ENCODE results near the gene TBKBP1.

Gene TBKBP1

DNA sequence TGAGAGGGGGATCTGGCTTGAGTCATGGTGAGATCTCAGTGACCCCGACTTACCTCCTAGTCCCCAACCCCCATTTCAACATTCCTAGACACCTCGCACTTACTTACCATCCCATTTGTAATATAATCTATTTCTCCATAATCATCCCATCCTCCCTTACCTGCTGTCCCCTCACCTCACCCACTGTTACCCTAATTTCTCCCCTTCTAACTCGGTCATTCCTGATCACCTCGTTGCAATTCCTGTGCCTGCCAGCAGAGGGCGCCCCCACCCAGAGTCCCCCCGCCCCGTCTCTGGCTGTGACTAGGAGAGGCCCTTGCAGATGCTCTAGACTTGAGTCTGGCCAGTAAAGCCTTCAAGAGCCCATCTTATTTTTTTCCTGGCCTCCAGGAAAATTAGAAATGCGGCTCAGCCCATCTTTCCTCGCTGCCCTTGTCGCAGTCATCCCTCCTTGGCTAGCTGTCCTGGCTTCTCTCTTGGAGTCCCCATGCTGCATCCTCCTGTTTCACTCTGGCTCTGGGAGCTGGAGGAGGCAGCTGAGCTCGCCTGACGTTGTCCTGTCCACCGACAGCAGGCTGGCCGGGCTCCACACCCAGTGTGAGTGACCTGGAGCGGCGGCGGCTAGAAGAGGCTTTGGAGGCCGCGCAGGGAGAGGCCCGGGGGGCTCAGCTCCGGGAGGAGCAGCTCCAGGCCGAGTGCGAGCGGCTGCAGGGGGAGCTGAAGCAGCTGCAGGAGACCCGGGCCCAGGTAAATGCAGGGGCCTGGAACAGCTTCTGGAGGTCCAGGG, 5.0 kb downstream of the TBKBP1 start:
- peak; percentile 87 for DNase-seq (ENCODE audit: low read depth)

DNA sequence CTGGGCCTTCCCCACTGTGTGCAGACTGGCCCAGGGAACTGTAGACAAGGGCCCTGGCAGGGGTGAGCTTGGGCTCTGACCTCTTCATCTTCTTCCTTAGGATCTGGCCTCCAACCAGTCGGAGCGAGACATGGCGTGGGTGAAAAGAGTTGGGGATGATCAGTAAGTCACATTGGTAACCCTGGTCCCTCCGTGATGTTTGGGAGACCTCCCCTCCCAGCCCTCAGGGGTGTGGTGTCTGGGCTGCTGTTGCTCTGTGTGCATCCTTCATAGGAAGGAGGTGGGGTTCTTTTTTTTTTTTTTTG, 5.5 kb downstream of the TBKBP1 start:
- no peak for DNase-seq (ENCODE audit: low read depth)

DNA sequence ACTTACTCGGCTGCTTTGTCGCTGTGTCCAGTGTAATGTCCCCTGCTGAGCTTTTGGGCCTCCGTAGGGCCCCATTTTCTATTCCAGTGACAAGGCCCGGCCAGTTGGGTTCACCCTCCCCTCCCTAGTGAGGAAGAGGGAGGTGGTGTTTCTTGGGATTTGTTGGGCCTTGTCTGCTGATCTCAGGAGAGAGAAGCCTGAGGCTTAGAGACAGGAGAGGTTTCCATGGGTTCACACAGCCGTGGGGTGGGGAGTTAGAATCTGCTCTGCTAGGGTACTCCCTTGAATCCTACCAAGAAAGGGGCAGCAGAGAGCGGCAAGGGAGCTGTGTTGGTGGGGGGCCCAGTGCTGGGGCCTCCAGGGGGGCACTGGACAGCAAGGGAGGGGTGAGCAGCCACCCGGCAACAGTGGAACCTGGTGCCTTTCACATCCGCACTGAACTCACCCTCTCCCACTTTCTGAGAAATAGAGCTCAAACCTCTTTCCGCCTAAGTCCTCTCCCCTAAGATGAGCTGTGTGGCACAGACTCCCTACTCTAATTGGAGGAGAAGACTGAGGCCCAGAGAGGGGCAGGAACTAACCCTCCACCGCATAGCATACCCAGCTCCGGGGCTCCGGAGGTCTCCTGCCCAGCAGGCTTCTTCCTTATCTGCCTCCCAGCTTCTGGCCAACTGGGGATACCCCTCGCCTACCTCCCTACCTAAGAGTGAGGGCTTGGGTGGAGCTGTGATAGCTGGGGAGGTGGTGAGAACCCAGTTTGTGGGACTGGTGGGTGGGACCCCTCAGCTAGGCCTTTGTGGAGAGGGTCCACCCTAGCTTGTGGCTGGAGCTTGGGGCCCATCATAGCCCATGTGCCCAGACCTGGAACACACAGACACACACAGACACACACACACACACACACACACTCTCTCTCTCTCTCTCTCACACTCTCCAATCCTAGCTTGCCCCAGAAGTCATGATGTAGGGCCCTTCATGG, 6.8 kb downstream of the TBKBP1 start:
- DNase-seq (ENCODE audit: low read depth): no peak

DNA sequence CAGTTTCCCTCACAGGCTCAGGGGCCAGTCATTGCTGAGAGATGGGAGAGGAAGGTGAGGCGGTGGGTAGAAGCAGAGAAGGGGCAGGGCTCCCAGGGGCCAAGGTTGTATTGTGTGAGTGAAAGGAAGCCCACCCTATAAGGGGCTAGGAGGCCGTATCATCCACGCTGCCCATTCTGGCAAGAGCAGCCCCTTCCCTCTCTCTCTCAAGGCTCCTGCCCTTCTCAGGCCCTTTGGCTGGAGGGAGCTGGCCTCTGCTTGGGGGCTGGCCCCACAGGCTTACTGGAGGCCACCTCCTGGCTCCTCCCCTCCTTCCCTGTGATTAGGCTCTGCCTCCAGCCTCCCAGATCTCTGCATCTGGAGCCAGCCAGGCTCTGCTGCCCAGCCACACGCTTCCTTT, 7.6 kb downstream of the TBKBP1 start:
- DNase-seq (ENCODE audit: low read depth): no peak

DNA sequence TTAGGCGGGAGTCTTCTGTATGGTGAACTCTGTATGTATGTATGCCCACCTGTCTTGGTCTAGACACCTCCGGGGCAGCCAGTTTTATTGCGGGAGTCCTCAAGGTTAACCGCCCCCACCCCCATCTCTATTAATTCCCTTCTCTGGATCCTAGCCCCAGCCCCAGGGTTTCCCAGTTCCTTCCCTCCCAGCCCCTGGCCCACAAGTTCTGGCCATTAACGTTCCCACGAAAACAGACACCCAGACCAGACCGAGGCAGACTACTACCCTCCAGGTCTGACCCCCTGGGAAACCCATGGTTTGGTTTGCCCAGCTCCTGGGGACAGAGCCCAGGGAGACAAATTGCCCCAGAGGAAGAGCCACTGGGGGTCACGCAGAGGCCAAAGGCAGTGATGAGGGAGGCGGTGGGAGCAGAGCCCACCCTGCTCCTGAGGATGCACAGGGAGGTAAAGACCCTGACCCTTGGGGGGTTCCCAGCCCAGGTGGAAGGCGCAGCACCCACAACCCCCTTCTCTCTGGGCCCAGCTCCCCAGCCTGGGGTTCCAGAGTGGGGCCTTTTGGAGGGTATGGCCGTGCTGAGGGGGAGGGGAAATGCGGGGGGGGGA, 8.5 kb downstream of the TBKBP1 start:
- DNase-seq (ENCODE audit: low read depth): no peak

DNA sequence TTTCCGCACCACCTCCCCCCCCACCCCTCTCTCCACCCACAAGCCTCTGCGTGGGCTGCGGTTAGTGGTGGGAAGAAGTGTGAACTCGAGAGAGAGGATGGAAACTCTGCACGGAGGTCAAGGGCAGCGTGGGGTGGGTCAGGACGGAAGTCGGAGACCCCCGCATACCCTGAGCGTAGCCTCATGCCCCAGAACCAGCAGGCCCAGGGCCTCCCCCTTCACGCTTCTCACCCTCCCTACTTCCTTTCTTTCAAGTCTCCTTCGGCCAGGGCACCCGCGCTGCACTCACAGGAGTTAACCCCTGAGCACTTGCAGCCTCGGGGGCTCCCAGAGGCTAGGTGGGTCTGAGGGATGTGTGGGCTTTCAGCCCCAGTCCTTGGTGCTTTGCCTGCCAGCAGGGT, 9.2 kb downstream of the TBKBP1 start:
- no peak for DNase-seq (ENCODE audit: low read depth)

DNA sequence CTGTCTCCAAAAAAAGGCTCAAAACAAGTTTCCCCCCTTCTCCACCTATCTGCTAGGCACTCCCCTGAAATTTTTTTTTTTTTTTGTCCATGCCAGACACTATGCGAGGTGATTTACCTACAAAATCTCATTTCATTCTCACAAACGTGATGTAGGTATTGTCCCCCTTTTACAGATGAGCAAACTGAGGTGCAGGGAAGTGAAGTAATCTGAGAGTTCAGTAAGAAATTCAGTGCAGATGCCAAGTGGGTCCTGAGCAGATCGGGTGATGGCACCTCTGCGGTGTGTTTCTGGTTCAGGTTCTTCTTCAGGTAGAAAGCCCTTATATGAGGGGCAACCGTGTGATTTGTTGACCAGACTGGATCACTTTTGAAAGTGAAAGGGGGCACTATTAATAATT, 9.7 kb downstream of the TBKBP1 start:
- DNase-seq (ENCODE audit: low read depth): no peak

DNA sequence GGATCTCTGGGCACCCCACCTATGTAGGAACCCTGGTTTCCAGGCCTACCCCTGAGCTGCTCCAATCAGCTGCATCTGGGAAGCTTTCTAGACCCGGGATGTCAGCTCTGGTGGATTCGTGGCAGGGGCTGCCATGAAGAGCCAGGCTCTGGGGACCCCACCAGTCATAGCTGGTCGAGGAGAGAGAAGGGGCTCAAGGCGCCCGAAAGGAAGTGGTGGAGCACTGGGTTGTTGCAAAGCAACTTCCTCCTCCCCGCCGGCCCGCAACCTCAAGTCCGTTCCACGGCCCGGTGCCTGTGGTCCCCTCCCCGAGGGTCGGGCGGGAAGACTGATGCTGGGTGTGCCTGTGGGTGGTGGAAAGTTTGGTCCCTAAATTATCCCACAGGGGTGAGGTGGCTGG, 10.2 kb downstream of the TBKBP1 start:
- DNase-seq (ENCODE audit: low read depth): no peak

DNA sequence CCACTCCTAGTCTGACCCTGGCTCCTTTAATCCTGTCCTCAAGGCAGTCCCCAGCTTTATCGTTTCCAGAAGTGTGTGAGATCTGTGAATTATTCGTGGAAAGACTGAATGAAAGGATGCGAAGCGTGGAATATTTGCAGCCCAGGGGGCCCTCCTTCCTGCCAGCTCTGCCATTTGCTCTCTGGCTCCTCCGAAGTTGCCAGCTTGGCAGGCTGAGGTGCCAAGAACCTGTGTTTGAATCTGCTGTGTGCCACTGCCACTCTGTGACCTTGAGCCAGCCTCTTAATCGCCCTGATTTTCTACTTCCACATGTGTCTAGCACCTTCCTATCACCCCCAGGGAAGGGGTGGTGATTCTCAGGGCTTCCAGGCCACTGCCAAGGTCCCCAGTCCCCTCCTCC, 10.8 kb downstream of the TBKBP1 start:
- DNase-seq (ENCODE audit: low read depth): no peak

DNA sequence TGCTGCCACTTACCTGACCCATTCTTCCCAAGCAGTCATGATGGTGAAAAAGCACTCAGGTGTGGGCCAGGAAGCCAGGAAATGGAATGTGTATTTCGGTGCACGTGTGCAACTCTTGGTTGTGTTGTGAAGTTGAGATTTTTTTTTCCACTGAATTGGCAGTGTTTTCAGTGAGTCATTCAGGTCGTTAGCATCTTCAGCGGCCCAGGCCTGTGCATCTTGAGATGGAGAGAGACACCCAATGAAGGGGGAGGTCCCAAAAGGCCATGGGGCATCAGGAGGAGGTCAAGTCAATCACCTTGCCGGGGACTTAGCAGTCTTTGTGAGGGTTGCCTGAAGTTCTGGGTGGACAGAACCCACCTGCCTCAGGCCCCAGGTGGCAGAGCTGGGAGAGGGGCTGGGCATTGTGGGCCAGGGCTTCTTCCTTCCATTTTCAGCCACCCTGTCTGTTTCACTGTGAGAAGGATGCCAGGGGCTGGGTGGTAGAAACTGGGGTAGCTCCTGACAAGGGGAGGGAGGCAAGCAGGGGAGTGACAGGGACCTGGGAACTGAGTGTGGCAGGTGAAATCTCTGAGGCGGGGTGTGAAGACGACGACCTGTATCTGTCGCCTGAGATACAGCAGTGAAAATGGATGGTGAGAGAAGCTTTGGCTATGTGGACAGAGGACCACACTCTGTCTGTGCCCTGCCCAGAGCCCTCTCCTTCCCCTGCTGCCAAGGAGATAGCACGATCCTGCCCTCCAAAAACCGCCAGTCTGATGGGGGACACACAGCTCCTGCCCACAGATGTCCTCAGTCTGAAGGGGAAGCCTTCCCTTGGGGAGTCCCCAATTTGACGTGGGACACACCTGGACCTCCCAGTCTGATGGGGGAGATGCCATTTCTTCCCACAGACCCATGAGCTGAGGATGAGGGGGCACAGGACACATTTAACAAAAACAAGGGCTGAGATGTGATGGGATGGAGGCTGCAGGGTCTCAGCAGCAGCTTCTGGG, 11.9 kb downstream of the TBKBP1 start:
- no peak for DNase-seq (ENCODE audit: low read depth)

DNA sequence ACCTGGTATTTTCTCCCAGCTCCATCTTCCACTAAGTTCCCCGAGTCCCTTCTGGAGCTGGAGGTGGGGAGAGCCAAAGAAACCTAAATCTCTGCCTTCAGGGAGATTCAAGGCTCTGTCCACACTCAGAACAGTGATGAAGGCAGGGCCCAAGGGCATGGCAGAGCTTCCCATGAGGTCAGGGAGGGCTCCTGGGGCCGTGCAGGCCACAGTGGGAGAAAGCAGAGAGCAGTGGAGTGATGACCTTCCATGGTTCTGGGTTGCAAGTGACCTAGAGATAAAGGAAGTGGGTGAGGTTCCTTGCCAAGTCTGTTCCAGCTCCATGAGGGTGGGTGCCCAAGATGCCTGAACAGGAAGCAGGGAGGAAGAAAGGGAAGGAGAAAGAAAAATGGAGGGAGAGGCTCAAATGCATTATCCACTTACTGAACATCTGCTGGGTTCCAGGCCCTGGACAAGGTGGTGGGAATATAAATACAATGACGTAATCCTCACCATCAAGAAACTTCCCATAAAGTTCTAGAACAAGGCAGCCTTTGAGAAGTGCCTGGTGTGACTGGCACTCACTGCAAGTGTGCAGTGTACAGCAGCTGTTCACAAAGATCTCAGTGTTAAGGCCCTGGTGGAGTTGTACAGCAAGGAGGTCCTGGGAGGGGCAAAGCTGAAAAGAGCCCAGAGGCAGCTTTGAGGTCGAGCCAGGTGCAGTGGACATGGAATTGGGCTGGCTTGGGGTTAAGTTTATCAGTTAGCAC, 13.3 kb downstream of the TBKBP1 start:
- no peak for DNase-seq (ENCODE audit: low read depth)

DNA sequence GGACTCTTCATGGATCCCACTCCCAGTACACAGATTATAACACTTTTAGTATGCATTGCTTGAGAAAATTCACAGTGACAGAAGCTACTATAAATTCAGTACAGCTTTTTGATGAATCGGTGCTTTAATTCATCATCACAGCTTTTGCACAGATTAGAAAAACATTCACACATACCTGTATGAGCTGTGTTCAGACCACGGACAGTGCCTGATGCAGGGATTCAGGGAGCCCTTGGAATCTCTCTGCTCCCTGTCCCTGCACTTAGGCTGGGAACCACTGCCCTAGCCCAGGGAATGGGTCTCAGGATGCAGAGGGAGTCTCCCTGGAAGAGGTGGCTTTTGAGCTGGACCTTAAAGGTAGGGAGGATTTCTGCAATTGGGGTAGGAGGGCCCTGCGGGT, 13.9 kb downstream of the TBKBP1 start:
- DNase-seq (ENCODE audit: low read depth): no peak

DNA sequence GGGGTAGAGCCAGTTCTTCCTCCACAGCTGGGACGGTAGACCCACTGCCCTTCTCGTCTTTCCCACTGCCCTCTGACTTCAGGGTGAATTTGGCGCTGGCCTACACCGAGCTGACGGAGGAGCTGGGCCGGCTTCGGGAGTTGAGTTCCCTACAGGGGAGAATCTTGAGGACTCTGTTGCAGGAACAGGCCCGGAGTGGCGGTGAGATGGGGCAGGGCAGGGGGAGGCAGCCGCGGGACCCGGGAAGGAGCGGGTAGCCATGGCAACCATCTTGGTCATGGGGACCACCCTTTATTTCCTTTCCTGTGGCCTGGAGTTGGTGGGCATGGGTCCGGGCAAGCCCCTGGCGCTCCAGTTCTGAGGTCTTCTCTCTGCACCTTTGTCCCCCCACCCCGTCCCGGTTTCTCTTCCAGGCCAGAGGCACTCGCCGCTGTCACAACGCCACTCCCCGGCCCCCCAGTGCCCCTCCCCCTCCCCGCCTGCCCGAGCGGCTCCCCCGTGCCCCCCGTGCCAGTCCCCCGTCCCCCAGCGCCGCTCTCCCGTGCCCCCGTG, 14.4 kb downstream of the TBKBP1 start:
- DNase-seq (ENCODE audit: low read depth): no peak

DNA sequence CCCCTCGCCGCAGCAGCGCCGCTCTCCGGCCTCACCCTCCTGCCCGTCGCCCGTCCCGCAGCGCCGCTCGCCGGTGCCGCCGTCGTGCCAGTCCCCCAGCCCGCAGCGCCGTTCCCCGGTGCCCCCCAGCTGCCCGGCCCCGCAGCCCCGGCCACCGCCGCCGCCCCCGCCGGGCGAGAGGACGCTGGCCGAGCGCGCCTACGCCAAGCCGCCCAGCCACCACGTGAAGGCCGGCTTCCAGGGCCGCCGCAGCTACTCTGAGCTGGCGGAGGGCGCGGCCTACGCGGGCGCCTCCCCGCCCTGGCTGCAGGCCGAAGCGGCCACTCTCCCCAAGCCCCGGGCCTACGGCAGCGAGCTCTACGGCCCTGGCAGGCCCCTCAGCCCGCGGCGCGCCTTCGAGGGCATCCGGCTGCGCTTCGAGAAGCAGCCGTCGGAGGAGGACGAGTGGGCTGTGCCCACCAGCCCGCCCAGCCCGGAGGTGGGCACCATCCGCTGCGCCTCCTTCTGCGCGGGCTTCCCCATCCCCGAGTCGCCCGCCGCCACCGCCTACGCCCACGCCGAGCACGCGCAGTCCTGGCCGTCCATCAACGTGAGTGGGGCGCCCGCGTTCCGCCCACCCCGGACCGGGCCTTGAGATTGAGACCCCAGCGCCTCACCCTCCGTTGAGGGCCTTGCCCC, 15.0 kb downstream of the TBKBP1 start:
- DNase-seq (ENCODE audit: low read depth): no peak

DNA sequence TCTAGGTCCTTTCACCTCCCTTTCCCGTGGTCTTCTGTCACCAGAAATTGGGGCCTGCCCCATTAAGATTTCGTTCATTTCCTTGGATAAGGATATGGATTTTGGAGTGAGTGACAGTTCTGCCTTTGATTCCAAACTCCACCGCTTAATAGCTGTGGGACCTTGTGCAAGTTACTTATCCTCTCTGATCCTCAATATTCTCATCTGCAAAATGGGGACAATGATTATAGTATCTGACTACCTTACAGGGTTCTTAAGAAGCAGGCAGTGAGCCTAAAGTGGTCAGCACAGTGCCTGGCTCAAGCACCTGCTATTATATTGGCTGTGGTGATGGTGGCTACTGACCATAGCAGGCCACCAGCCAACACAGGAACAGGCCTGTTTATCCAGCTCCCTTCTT, 15.6 kb downstream of the TBKBP1 start:
- no peak for DNase-seq (ENCODE audit: low read depth)

DNA sequence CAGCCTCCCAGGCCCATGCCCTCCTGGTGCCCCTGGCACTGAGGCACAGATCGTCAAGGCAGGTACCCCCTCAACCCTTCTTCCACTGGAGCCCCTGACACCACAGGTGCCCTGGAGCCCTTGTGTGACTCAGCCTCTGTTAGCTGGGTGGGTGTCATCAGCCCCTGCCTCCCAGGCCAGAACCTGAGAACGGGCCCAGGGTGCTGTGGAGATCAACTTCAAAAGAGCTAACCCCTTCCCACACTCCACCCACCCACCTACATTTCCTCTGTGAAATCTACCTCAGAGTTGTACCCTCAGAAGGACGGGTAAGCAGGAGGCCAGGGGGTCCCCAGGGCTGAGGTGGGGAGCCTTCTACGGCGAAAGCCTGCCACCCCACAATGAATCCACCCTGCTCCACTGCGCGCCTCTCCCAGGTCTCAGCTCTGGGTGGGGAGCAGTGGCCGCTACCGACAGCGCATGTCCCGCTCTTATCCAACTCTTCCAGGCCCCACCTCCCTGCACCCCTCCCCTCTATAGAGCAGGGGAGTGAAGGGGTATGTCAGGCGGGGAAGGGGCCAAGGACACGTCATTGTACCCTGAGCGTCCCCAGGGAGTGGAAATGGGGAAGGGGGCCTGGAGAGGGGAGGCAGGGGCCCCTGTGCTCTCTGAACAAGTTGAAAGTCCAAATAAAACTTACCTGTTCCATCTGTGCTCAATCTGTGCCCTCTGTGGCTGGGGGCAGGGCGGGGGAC, 17.6 kb downstream of the TBKBP1 start:
- no peak for DNase-seq (ENCODE audit: low read depth)

DNA sequence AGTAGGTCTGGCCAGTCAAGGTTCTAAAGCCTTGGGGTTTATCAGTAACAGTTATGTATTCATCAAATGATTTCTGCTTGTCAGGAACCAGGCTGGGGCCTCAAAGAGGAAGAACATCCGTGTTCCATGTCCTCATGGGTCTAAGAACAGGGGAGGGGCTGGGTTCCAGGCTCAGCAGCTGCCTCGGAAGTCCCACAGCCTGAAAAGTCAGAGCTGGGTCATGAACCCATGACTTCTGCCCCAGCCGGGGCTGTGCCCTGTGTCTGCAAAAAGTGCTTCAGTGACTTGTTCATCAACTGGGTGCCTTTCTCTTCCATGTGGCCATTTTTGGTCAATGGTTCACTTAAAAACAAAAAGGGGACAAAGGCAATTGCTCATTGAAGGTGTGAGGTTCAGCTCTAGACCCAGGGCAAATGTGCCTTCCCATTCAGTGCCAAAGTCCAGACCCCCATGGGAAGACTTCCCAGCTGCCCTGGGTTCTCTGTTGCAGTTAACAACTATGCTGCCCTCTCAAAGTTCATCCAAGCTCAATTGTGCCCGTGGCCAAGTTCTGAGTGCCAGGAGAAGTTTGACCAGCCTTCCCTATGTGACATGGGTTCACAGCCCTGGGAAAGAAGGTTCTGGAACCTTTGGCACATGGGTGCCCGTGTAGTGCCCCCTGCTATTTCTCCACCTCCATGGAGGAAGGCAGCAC, 18.5 kb downstream of the TBKBP1 start:
- no peak for DNase-seq (ENCODE audit: low read depth)

DNA sequence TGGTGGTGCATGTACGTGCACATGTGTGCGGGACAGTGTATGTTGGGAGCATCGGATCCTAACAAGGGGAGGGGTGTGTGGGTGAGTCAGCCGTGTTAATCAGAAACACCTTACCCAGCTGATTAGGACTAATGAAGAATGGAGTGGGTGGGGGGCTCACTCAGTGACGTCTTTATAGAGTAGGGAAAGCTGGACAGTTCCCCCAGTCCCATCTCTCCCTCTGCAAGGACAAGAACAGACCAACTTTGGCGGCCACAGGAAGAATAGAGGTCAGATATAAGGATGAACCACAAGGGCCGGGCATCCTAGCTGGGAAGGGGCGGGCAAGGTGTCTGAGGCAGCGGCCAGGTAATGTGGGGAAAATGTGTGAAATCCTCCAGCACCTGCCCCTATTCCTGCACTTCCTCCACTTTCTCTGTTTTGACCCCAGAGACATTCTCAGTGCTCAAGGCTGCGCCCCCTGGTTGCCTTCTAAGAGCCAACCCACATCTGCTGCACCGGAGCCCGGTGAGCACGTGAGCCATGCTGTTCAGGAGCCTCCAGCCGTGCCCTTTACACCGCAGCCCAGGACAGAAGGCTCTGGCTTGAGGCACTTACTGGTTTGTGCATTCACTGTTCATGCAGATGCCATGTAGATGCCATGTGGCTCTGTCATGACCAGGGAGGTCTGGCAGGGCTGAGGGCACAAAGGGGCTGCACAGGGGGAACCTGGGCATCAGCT, 20.2 kb downstream of the TBKBP1 start:
- DNase-seq (ENCODE audit: low read depth): no peak
